ENCODE measurements around the gene MTSS2.

Gene MTSS2

GRCh38 chr16:70686376-70687101, 686 bp upstream of the MTSS2 start:
- no peak for DNase-seq (ENCODE audit: low read depth in 2 of 2)

GRCh38 chr16:70685061-70685937, 554 bp downstream of the MTSS2 start:
- no peak for DNase-seq (ENCODE audit: low read depth in 2 of 2)

DNA sequence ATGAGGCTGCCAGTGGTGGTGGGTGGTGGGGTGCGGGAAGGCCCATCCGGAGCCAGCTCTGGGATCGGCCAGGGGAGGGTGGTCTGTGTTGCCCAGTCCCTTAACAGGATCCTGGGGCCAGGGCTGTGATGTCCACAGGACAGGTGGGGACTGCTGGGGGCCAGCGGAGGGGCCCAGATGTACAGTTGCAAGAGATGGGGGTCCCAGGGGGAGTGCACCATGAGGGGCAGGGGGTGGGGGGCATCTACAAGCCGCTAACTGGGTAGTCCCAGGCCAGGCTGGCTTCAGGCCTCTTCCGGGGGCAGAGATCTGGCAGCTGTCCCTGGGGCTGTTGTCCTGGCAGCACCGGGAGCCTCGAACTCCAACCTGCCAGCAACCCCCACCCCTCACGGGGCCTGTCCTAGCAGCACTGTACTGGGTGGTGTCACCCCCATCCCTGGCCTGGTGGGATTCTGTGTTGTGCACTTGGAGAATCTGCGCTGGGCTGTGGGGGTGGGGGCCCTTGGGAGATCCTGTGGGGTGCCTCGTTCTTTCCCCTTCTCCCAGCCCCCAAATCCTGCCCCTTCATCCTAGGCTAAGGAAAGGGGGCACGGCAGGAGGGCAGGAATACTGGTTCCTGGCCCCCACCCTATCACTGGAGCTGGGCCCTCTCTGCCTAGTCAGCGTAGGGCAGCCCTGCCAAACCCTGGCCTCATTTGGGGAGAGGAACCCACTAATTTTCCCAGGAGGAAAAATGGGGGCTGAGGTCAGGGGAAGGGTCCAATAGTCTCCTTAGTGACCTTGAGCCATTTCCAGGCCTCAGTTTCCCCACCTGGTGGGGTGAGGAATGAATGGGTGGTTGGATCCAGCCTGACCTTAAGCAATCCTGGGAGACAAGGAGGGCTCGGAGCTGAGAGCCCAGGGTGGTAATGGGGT, 1.4 kb downstream of the MTSS2 start:
- no peak for DNase-seq (ENCODE audit: low read depth in 2 of 2)

- no peak for DNase-seq (ENCODE audit: low read depth in 2 of 2)
These were observed 2.5 kb downstream of the MTSS2 start for GRCh38 chr16:70683146-70683944.

DNA sequence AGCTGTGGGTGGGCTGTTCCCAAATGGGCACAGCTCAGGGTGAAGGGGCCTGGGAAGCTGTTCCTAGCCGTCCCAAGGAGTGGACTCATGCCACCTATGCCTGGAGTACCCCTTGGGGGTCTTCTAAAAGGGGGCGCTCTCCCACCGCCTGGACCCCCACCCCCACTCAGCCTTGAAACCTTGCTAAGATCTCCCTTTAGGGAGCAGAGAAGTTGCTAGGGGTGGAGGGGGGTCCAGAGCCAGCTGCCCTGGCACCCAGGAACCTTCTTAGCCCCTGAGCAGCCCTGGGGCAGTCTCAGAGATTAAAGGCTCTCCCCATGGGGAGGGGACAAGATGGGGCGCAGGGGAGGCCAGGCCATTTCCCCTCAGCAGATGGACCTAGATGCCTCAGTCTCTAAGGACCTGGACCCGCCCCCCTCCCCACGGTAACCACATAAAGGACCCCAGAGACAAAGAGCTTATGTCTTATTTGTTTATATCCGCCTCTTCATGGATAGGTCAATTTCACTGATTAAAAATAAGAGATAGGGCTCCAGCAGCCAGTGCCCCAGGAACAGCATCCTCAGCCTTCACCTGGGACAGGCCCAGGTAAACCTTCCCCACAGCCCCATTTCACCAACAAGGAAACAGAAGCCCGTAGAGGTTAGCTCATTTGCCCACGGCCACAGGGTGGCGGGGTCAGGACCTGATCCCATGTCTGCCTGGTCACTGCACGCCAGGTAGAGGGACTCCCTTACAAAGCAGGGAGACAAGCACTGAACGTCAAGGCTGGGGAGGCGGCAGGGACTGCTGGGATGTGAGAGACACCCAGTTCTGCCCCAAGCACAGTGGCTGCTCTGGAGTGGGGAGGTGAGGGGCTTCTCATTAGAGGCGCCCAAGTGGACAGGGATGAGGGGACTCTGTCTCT, 3.4 kb downstream of the MTSS2 start:
- no peak for DNase-seq (ENCODE audit: low read depth in 2 of 2)

DNA sequence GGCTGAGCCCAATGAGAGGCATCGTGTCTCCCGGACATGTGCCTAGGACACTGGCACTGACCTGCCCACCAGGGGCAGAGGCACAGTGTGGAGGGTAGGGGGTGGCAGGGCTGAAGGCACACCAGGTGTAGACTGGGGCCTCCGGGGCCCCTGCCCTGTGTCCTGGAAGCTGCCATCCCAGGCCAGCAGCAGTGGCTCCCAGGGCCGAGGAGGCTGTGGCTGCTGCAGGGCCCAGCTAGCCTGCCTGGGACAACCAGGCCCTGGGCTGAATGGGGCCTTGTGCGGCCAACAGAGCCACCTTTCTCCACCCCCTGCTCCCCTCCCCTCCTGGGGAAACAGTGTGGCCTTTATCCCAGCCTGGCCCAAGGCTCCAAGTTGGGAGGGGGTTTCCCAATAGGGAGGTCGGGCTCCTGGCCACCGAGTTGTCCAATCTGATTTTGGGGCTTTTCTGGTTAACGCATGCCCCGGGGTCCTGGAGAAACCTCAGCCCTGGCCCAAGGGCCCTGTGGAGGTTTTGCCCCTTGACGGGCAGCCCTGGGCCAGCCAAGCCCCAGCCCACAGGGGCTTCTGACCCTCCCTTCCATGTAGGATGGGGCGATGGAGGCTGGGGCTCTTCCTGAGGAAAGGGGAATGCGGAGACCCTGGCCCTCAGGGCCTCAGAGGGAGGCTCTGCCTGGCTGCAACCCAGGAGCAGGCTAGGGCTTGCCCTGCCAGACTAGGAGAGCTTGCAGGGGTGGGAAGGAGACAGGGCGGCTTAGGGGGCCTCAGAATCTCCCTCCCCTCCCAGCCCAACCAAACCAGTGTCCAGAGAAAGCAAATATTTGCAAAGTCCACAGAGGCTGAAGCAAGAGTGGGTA, 4.2 kb downstream of the MTSS2 start:
- no peak for DNase-seq (ENCODE audit: low read depth in 2 of 2)

DNA sequence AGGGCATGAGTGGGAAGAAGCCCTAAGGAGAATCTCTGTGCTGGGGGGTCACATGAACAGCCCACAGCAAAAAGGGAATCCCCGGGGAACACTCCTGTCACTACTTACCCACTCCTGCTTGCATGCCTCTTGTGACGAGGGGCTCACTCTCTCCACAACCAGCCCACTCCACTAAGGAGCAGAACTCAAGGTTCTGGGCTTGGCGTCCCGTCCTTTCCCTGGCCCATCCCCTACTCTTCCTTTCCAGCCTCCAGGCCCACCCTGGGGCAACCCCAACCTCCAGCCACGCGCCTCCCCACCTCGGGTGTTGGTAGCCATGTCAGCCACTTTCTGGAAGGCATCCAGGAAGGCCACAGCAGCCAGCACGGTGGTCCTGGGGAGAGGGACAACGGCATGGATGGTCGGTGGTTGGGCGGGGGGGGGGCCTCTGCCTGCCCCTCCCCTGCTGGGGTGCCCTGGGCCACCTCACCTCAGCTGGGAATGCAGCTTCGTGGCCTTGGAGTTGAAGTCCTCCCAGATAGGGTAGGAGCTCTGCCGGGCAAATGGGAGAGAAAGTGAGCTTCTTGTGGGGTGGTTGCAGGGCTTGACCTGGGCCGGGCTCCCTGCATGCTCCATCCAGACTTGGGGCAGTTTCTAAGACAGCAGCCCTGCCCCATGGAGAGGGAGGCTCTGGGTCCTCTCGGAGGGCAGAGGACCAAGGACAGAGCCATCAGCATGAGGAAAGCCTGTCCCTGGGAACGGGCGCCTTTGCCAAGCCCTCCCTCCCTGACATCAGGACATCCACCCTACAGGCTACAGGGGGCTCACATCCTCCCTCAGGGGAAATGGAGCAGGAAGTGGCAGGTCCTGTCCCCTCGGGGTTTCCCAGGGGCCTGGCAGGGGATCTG, 5.1 kb downstream of the MTSS2 start:
- no peak for DNase-seq (ENCODE audit: low read depth in 2 of 2)

- DNase-seq (ENCODE audit: low read depth in 2 of 2) = no peak
These were observed 6.0 kb downstream of the MTSS2 start for GRCh38 chr16:70679671-70680494.

- DNase-seq (ENCODE audit: low read depth in 2 of 2) = no peak
These were observed 6.8 kb downstream of the MTSS2 start for GRCh38 chr16:70678898-70679670.

DNA sequence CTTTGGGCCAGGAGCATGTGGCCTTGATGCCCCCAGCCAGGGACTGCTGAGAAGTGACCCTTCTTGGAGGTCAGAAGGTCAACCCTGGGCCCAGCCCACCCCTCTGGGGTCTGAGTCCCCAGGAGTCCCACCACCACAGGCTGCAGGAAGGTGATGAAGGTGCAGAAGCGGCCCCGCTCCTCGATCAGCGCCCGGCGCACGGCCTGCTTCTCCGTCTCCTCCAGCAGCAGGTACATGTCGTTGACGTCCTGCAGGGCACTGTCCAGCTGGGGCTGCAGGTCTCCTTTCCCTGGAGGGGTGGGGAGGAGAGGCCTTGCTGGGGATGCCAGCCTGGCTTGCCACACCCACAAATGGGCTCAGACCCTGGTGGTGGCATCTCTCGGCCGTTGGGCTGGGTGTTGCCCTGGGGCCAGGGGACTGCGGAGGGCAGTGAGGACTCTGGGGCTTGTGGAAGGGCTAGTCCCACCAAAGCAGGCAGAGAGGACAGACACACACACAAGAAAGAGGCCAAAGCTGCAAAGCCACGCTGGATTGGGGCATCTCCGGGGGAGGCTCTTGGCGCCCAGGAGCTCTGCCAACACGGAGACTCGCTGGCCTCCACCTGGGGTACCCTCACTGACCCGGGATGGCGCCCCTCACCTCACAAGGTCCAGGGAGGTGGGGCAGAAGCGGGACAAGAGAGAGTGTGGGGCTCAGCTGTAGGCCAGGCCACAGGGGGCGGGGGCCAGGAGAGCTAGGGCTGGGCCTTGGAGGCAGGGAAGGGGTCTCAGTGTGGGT, 7.5 kb downstream of the MTSS2 start:
- no peak for DNase-seq (ENCODE audit: low read depth in 2 of 2)

GRCh38 chr16:70677499-70678120, 8.2 kb downstream of the MTSS2 start:
- no peak for DNase-seq (ENCODE audit: low read depth in 2 of 2)

DNA sequence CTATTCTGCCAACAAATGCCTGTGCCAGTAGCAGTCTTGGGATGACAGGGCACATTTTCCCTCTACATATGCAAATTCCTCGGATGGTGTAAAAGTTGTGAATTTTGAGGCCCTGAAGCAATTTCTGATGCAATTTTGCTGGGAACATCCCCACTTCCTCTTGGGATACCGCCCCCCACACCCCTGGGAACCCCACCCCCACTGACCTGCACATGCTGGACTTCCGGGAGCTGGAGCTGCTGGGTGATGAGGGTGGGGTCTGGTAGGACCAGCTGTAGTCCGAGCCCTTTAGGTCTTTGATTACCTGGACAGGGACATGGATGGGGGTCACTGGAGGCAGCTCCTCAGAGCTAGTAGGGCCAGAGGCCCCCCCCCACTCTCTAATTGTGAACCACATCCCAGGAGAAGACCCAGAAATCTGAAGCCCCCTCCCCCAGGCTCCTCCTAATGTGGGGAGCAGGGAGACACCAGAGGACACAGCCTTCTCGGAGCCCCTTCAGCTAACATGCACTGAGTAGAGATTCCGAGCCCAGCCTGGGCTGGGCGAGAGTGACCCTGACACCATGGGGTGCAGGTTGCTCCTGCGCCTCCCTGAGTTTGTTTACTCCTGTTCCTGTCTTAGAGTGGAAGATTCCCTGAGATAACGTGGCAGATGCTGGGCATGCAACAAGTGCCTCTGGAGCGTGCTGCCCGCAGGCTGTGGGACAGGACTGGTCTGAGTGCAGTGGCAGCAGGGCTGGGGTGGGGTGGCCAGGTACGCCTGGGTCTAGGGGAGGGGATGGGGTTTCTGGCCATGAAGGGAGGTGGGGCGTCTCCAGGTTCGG, 9.0 kb downstream of the MTSS2 start:
- DNase-seq (ENCODE audit: low read depth in 2 of 2) = no peak

DNA sequence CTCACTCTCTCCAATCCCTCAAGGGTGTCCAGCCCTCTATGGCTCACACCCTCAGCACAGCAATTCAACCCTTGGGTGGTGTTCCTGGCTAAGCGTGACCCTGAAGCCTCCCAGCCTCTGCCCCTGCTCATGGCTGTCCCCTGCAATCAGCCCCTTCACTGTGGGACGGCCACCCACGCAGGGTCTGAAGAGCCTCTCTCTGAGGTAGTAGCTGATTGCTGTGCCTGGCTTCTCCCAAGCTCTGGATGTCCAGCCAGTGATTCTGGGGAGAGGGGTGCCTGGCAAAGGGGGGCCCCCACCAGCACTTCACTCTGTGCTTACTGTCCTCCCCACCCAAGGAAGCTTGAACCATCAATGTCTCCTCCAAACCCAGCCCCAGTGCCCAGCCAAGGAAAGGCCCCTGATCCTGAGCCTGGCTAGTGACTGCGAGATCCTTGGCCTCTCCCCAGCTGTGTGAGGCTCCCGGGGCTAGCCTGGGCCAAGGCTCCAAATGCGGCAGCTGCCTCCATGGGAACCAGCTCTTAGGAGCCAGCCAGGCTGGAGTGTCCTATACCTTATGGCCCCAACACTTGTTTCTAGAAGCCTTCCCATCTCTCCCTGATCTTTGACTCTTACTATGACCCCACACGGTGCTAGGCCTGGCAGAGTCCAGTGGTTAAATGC, 9.9 kb downstream of the MTSS2 start:
- no peak for DNase-seq (ENCODE audit: low read depth in 2 of 2)
